T-cell (primary cell): ENCODE results near the gene TCF7L1. TPM values are rescaled to one million over a fixed set of nuclear protein-coding genes. Genes with fewer than 3 reads are reported as not detected.

Experiments used
- ATAC-seq, 4 experiments: fragments of 200-7000 bp in 3 of 4; fragments of 150-1000 bp in 1 of 4; cut with Tn5 transposase; replicated peaks in 1 of 4; 1 replicate in 3 of 4; 2 replicates in 1 of 4; pipeline ENCODE4 v1.10.0; 2021; ENCODE audit warnings: moderate library complexity in 3 of 4, mild to moderate bottlenecking in 2 of 4, moderate number of reproducible peaks in 1 of 4
- CTCF ChIA-PET, 2 donors: fragments of 300-600 bp; sonication (Branson Sonifier 250); formaldehyde crosslinking; loops; one replicate each; lab custom pipeline; 2022; ENCODE audit warnings: antibody characterized with exemption in 2 of 2; lab: Charles Lee
- POLR2A ChIA-PET, 2 donors: fragments of 300-600 bp; sonication (Branson Sonifier 250); formaldehyde crosslinking; loops; one replicate each; lab custom pipeline; 2022; ENCODE audit warnings: antibody characterized with exemption in 2 of 2; lab: Charles Lee
- DNase-seq, 35 experiments: peaks; one replicate each; pipeline versions ENCODE4 v3.0.0 to v3.0.0-alpha.2; 2013 to 2023
- H3K27ac ChIP-seq: one replicate; pipeline ENCODE4 v1.5.1; 2013; ENCODE audit warnings: low read length
- H3K27me3 ChIP-seq, 2 experiments: replicated peaks in 1 of 2; 1 replicate in 1 of 2; 2 replicates in 1 of 2; pipeline versions ENCODE4 v1.6.1 to v1.7.0; 2013; ENCODE audit warnings: low read length in 1 of 2, mixed read lengths in 1 of 2; ENCODE audit not compliant: control insufficient read depth in 2 of 2, insufficient read depth in 2 of 2; ENCODE audit errors: extremely low read depth in 1 of 2
- H3K36me3 ChIP-seq, 2 donors: 1 replicate in 1 of 2; 2 replicates in 1 of 2; pipeline versions ENCODE4 v1.6.1 to v1.7.0; 2013; ENCODE audit warnings: low read length in 1 of 2; ENCODE audit not compliant: control insufficient read depth in 2 of 2, insufficient read depth in 1 of 2; ENCODE audit errors: extremely low read depth in 1 of 2
- H3K4me1 ChIP-seq, 2 experiments: 1 replicate in 1 of 2; 2 replicates in 1 of 2; pipeline versions ENCODE4 v1.6.1 to v1.7.0; 2013; ENCODE audit warnings: low read length in 2 of 2, mixed read lengths in 1 of 2; ENCODE audit not compliant: insufficient read depth in 2 of 2, control insufficient read depth in 1 of 2; ENCODE audit errors: extremely low read depth in 1 of 2
- H3K4me3 ChIP-seq, 2 donors: 1 replicate in 1 of 2; 2 replicates in 1 of 2; pipeline versions ENCODE4 v1.5.1 to v1.7.0; 2013; ENCODE audit warnings: mild to moderate bottlenecking in 2 of 2, low read length in 1 of 2, moderate library complexity in 1 of 2; ENCODE audit not compliant: control insufficient read depth in 1 of 2; ENCODE audit errors: extremely low read depth in 1 of 2
- H3K9me3 ChIP-seq: 2 replicates; pipeline ENCODE4 v1.7.0; 2013
- H3K27ac Mint-ChIP-seq, 2 donors: one replicate each; pipeline ENCODE4 v1.8.0; 2020 to 2021; ENCODE audit warnings: mild to moderate bottlenecking in 2 of 2, mixed read lengths in 2 of 2
- H3K27me3 Mint-ChIP-seq, 2 donors: one replicate each; pipeline ENCODE4 v1.8.0; 2021 to 2022; ENCODE audit warnings: mixed read lengths in 2 of 2
- H3K36me3 Mint-ChIP-seq: one replicate; pipeline ENCODE4 v1.8.0; 2021; ENCODE audit warnings: mixed read lengths
- H3K4me1 Mint-ChIP-seq, 3 donors: one replicate each; pipeline ENCODE4 v1.8.0; 2020 to 2022; ENCODE audit warnings: mixed read lengths in 3 of 3, mild to moderate bottlenecking in 1 of 3
- H3K4me3 Mint-ChIP-seq, 3 donors: one replicate each; pipeline ENCODE4 v1.8.0; 2020 to 2022; ENCODE audit warnings: mild to moderate bottlenecking in 3 of 3, mixed read lengths in 3 of 3, moderate library complexity in 3 of 3
- H3K9me3 Mint-ChIP-seq, 3 donors: one replicate each; pipeline ENCODE4 v1.8.0; 2020 to 2022; ENCODE audit warnings: mixed read lengths in 3 of 3
- WGBS: methylation state at CpG from one replicate; pipeline ENCODE4 v1.1.5; 2013; ENCODE audit warnings: missing lambda C conversion rate; ENCODE audit not compliant: insufficient coverage; 5-methylcytosine and 5-hydroxymethylcytosine counted together
- total RNA-seq, 35 experiments: library from RNA in 6 of 35; stranded (reverse) in 6 of 35; fragments of 120-200 nt in 1 of 35; gene quantifications; one replicate each; pipeline versions ENCODE4 v1.2.1 to v1.2.4 and lab custom pipeline; 2013 to 2026

TCF7L1 gene
- total RNA-seq, 5 donors from 2014 or later (not counting 1 experiment from before 2014, with no cell fraction given): 0.07 to 0.16 (median 0.15) TPM; not detected in 2

- Mint-ChIP-seq H3K36me3 (no peaks in the 10 kb centered on the region), H3K27me3 (peaks cover 15 to 17% of the 10 kb centered on the region in 2 donors), H3K9me3 (no peaks in the 10 kb centered on the region), H3K4me3 (no peak overlapping the region), H3K27ac (no peak overlapping the region), H3K4me1 (no peaks in the 10 kb centered on the region)
- WGBS: 79% methylated on average over 2 of the region's 2 CpGs
- ATAC-seq (no peak), DNase-seq (no peak)
- H3K27ac ChIP-seq: no peak overlapping the region
- H3K9me3 ChIP-seq: no peaks in the 10 kb centered on the region
- no peaks in the 10 kb centered on the region for H3K4me1 ChIP-seq
- no peaks in the 10 kb centered on the region for H3K36me3 ChIP-seq
- peaks cover 0 to 9% of the 10 kb centered on the region in 2 experiments for H3K27me3 ChIP-seq
- H3K4me3 ChIP-seq: no peak overlapping the region
- POLR2A ChIA-PET: no interaction called here
- CTCF ChIA-PET: interaction anchor here in 1 of 2 donors (0.6 kb wide), 1 partner anchor 615 kb away, joined by 5 read pairs; no protein-coding TSS in a partner anchor
Measured at GRCh38 chr2:85095094-85095493, 38.1 kb upstream of the TCF7L1 start.

- Mint-ChIP-seq H3K9me3 (no peaks in the 10 kb centered on the region), H3K36me3 (no peaks in the 10 kb centered on the region), H3K4me3 (no peak overlapping the region), H3K4me1 (no peaks in the 10 kb centered on the region), H3K27me3 (peaks cover 18 to 19% of the 10 kb centered on the region in 2 donors), H3K27ac (no peak overlapping the region)
- Histone ChIP-seq H3K4me1 (no peaks in the 10 kb centered on the region), H3K9me3 (no peaks in the 10 kb centered on the region), H3K4me3 (no peak overlapping the region), H3K27ac (no peak overlapping the region), H3K36me3 (no peaks in the 10 kb centered on the region), H3K27me3 (peaks cover 0 to 9% of the 10 kb centered on the region in 2 experiments)
- ATAC-seq (no peak), DNase-seq (no peak)
- POLR2A ChIA-PET: no interaction called here
- 79% methylated on average over 4 of the region's 6 CpGs for WGBS
- CTCF ChIA-PET: no interaction called here
Measured at GRCh38 chr2:85096616-85097015, 36.6 kb upstream of the TCF7L1 start.

- Mint-ChIP-seq H3K27me3 (peaks cover 3 to 9% of the 10 kb centered on the region in 2 donors), H3K9me3 (no peaks in the 10 kb centered on the region), H3K4me3 (no peak overlapping the region), H3K4me1 (no peaks in the 10 kb centered on the region), H3K27ac (no peak overlapping the region), H3K36me3 (no peaks in the 10 kb centered on the region)
- Histone ChIP-seq H3K4me3 (no peak overlapping the region), H3K4me1 (no peaks in the 10 kb centered on the region), H3K9me3 (no peaks in the 10 kb centered on the region), H3K27me3 (peaks cover 0 to 8% of the 10 kb centered on the region in 2 experiments), H3K36me3 (no peaks in the 10 kb centered on the region), H3K27ac (no peak overlapping the region)
- no CpG with 5 or more reads among the region's 1 CpG for WGBS
- POLR2A ChIA-PET: no interaction called here
- ATAC-seq (no peak), DNase-seq (no peak)
- CTCF ChIA-PET: no interaction called here
Measured at GRCh38 chr2:85104228-85104627, 29.0 kb upstream of the TCF7L1 start.

- Mint-ChIP-seq H3K9me3 (no peaks in the 10 kb centered on the region), H3K36me3 (no peaks in the 10 kb centered on the region), H3K27ac (no peak overlapping the region), H3K4me1 (no peaks in the 10 kb centered on the region), H3K27me3 (peaks cover 6 to 10% of the 10 kb centered on the region in 2 donors), H3K4me3 (no peak overlapping the region)
- H3K36me3 ChIP-seq: no peaks in the 10 kb centered on the region
- no peak for ATAC-seq
- POLR2A ChIA-PET: no interaction called here
- peaks cover 0 to 5% of the 10 kb centered on the region in 2 experiments for H3K27me3 ChIP-seq
- no peak overlapping the region for H3K4me3 ChIP-seq
- no CpG with 5 or more reads among the region's 8 CpGs for WGBS
- H3K27ac ChIP-seq: no peak overlapping the region
- no peaks in the 10 kb centered on the region for H3K9me3 ChIP-seq
- H3K4me1 ChIP-seq: no peaks in the 10 kb centered on the region
- DNase-seq: no peak
- CTCF ChIA-PET: no interaction called here
Measured at GRCh38 chr2:85106489-85107180, 26.6 kb upstream of the TCF7L1 start.

- no peak overlapping the region for H3K27ac ChIP-seq
- no peak for ATAC-seq
Measured at GRCh38 chr2:85110991-85111560, 22.1 kb upstream of the TCF7L1 start.

GRCh38 chr2:85111819-85112281 lies 21.3 kb upstream of the TCF7L1 start:
- Histone ChIP-seq H3K27me3 (peaks cover 0 to 6% of the 10 kb centered on the region in 2 experiments), H3K36me3 (no peaks in the 10 kb centered on the region), H3K9me3 (no peaks in the 10 kb centered on the region), H3K4me3 (no peak overlapping the region), H3K4me1 (no peaks in the 10 kb centered on the region), H3K27ac (no peak overlapping the region)
- DNase-seq (no peak), ATAC-seq (no peak)
- Mint-ChIP-seq H3K27me3 (peaks cover 31% of the 10 kb centered on the region in 2 donors), H3K4me1 (no peaks in the 10 kb centered on the region), H3K9me3 (no peaks in the 10 kb centered on the region), H3K36me3 (no peaks in the 10 kb centered on the region), H3K27ac (no peak overlapping the region), H3K4me3 (no peak overlapping the region)
- POLR2A ChIA-PET: no interaction called here
- CTCF ChIA-PET: no interaction called here
- WGBS: 70% methylated on average over 2 of the region's 3 CpGs

More at GRCh38 chr2:85110991-85111560, 22.1 kb upstream of the TCF7L1 start:
- DNase-seq: no peak
- CTCF ChIA-PET: no interaction called here
- Histone ChIP-seq H3K4me1 (no peaks in the 10 kb centered on the region), H3K9me3 (no peaks in the 10 kb centered on the region), H3K4me3 (no peak overlapping the region), H3K36me3 (no peaks in the 10 kb centered on the region), H3K27me3 (peaks cover 0 to 8% of the 10 kb centered on the region in 2 experiments)
- no peaks in the 10 kb centered on the region for H3K9me3 Mint-ChIP-seq
- H3K27ac Mint-ChIP-seq: no peak overlapping the region
- whole genome bisulfite sequencing: 63% methylated on average over 1 of the region's 3 CpGs
- no peaks in the 10 kb centered on the region for H3K4me1 Mint-ChIP-seq
- H3K27me3 Mint-ChIP-seq: peaks cover 31% of the 10 kb centered on the region in 2 donors
- H3K36me3 Mint-ChIP-seq: no peaks in the 10 kb centered on the region
- POLR2A ChIA-PET: no interaction called here
- H3K4me3 Mint-ChIP-seq: no peak overlapping the region
